Neutrophil (primary cell): ENCODE results near the gene EXOC3L4.

ENCODE experiments used
- H3K27ac ChIP-seq: fragments of 200-600 bp; sonication (generic); 2 replicates; pipeline ENCODE4 v1.5.1; 2016; ENCODE audit warnings: mild to moderate bottlenecking, moderate library complexity
- H3K27me3 ChIP-seq: fragments of 200-600 bp; sonication (generic); 2 replicates; pipeline ENCODE4 v1.6.0; 2016; ENCODE audit warnings: mild to moderate bottlenecking
- H3K36me3 ChIP-seq: fragments of 200-600 bp; sonication (generic); 2 replicates; pipeline ENCODE4 v1.5.1; 2017
- H3K4me1 ChIP-seq, 2 experiments: fragments of 200-600 bp in 1 of 2; sonication (generic) in 1 of 2; 1 replicate in 1 of 2; 2 replicates in 1 of 2; pipeline versions ENCODE4 v1.5.1 to v1.6.1; 2013 to 2016; ENCODE audit warnings: low read depth in 1 of 2, low read length in 1 of 2, mild to moderate bottlenecking in 1 of 2, moderate library complexity in 1 of 2; ENCODE audit not compliant: control insufficient read depth in 1 of 2, insufficient read depth in 1 of 2
- H3K4me3 ChIP-seq, 2 experiments: fragments of 200-600 bp in 1 of 2; sonication (generic) in 1 of 2; 1 replicate in 1 of 2; 2 replicates in 1 of 2; pipeline ENCODE4 v1.5.1; 2013 to 2016; ENCODE audit warnings: low read depth in 1 of 2, low read length in 1 of 2, mild to moderate bottlenecking in 1 of 2, moderate library complexity in 1 of 2
- H3K9me3 ChIP-seq: fragments of 200-600 bp; sonication (generic); 2 replicates; pipeline ENCODE4 v1.5.1; 2016
- TF ChIP-seq, protein P1 (sequence below): fragments of 200-600 bp; sonication (generic); IDR thresholded peaks from 2 replicates; pipeline ENCODE4 v1.5.1; 2016; ENCODE audit warnings: antibody characterized with exemption

Gene EXOC3L4

DNA sequence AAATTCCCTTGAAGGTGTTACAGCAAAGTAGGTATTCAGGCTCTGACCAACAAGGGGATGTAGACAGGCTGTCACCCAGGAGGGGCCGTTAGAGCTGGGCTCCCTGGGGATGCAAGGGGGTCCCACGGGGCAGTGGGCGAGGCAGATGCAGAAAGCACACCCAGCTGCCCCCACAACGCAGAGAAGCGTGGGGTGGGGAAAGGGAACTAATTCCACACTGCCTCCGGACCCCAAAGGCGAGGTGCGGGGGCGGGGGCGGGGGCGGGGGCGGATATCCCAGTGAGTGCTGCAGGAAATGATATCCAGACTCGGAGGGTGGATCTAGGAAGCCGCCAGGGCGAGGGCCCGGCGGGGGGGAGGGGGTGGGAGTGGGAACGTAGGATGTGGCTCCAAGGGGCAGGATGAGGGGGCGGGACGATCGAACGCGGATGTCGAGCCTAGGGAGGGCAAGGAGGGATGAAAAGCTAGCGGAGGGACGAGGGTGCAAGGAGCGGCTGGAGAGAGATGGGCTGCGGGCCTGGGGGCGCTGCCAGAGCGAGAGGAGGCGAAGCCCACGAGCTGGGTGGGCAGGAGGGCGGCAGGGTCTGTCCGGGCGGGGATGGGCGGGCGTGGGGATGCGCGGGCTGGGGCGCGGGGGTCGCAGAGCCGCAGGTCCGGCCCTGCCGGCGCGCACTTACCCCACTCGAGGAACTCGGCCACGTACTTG lies 38.0 kb upstream of the EXOC3L4 start:
- TF ChIP-seq, protein P1, sequence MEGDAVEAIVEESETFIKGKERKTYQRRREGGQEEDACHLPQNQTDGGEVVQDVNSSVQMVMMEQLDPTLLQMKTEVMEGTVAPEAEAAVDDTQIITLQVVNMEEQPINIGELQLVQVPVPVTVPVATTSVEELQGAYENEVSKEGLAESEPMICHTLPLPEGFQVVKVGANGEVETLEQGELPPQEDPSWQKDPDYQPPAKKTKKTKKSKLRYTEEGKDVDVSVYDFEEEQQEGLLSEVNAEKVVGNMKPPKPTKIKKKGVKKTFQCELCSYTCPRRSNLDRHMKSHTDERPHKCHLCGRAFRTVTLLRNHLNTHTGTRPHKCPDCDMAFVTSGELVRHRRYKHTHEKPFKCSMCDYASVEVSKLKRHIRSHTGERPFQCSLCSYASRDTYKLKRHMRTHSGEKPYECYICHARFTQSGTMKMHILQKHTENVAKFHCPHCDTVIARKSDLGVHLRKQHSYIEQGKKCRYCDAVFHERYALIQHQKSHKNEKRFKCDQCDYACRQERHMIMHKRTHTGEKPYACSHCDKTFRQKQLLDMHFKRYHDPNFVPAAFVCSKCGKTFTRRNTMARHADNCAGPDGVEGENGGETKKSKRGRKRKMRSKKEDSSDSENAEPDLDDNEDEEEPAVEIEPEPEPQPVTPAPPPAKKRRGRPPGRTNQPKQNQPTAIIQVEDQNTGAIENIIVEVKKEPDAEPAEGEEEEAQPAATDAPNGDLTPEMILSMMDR, result no peak
- peaks cover 99% of the 10 kb centered on the region for H3K27me3 ChIP-seq
- H3K4me1 ChIP-seq, result peaks cover 0 to 9% of the 10 kb centered on the region in 2 experiments
- H3K4me3 ChIP-seq, result peak overlapping the region; percentile 46 to 55
- no peak overlapping the region for H3K27ac ChIP-seq
- H3K36me3 ChIP-seq, result no peaks in the 10 kb centered on the region
- no peaks in the 10 kb centered on the region for H3K9me3 ChIP-seq

DNA sequence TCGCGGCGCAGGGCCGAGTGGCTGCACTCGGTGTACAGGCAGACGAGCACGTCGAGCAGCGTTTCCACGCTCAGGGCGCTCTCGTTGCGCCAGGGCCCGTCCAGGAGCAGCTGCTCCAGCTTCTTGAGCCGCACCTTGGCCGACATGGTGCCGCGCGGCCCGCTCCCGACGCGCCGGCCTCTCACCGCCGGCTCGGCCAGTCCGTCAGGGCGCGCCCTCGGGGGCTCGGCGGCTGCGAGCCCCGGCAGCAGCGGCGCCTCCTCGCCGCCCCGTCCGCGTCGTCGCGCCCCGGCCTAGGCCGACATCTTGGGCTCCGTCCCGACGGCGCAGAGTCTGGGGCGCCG lies 37.5 kb upstream of the EXOC3L4 start:
- peaks cover 99% of the 10 kb centered on the region for H3K27me3 ChIP-seq
- H3K4me1 ChIP-seq, result peaks cover 0 to 9% of the 10 kb centered on the region in 2 experiments
- no peak overlapping the region for H3K27ac ChIP-seq
- peak overlapping the region; percentile 46 to 55 for H3K4me3 ChIP-seq
- TF ChIP-seq, protein P1, result no peak
- no peaks in the 10 kb centered on the region for H3K36me3 ChIP-seq
- no peaks in the 10 kb centered on the region for H3K9me3 ChIP-seq

DNA sequence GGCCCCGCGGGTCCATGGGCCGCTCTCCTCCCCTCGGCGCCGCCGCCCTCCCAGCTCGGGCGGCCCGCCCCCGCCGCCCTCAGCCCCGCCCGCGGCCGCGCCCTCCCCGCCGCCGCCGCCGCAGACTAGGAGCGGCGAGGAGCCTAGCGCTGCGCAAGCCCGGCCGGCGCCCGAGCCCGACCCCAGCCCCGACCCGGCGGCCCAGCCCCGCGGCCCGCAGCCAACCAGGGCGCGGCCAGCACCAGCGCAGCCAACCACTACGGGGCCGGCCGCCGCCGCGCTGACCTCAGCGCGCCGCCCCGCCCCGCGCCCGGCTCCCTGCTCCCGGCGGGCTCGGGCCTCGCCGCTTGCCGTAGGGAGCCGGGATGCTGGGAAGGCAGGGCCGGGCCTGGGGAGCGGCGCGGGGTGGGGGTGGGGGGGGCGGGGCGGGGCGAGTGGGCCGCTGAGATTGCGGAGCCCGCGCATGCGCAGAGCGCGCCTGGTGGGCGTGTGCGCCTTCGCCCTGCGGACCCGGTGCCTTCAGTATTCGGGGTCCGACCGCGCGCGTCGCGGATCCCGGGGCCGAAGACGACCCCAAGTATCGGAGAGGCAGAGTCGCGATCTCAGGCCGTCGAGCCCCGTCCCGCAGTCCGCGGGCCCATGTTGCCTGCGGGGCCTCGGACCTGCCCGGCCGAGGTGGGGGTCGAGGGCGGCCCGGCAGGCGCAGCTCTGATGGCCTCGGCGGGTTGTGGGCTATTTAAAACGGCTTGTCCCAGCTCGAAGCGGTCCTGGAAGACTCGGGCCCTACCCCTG lies 37.0 kb upstream of the EXOC3L4 start, which contains the start of gene CDC42BPB:
TSS of gene CDC42BPB (minus strand) at position 178 of the 792 bp plus-strand sequence. CDS start 376 bp downstream, outside the sequence.
- Histone ChIP-seq H3K27ac (no peak within 1 kb of the TSS), H3K4me1 (peaks cover 0 to 9% of the 10 kb centered on the region in 2 experiments), H3K36me3 (no peaks in the 10 kb centered on the region), H3K27me3 (peaks cover 98% of the 10 kb centered on the region), H3K4me3 (peak within 1 kb of the TSS; percentile 46 to 62), H3K9me3 (no peaks in the 10 kb centered on the region)
- TF ChIP-seq, protein P1, result no peak

DNA sequence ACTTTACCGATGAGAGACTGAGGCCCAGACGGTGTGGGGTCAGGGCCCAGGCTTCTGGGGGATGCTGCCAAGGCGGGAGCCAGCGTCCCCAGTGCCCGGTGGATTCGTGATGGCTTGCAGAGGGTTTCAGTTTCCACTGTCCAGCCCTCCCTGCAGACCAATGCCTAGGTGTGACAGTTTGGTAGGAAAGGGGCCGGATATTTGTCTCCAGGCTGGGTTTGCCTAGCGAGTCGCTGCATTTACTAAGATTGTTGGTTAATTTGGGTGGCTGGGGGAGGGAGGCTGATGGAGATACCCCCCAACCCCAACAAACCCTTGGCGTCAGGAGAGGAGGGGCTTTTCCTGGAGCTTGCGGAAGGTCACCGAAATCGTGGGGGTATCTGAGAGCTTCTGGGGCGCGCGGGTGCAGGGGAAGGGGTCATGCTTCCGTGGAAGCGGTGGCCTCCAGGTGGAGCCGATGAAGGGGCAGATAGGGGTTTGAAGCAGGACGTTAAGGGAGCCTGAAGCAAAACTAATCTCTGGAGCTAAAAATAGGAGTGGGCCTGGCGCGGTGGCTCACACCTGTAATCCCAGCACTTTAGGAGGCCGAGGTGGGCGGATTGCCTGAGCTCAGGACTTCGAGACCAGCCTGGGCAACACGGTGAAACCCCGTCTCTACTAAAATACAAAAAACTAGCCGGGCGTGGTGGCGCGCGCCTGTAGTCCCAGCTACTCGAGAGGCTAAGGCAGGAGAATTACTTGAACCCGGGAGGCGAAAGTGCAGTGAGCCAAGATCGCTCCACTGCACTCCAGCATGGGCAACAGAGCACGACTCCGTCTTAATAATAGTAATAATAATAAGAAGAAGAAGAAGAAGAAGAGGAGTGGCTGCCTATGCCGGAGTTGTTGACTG lies 36.1 kb upstream of the EXOC3L4 start:
- Histone ChIP-seq H3K27me3 (peaks cover 98% of the 10 kb centered on the region), H3K9me3 (no peaks in the 10 kb centered on the region), H3K4me3 (peak overlapping the region; percentile 46 to 62), H3K27ac (no peak overlapping the region), H3K4me1 (peaks cover 0 to 9% of the 10 kb centered on the region in 2 experiments), H3K36me3 (no peaks in the 10 kb centered on the region)
- TF ChIP-seq, protein P1, result no peak

DNA sequence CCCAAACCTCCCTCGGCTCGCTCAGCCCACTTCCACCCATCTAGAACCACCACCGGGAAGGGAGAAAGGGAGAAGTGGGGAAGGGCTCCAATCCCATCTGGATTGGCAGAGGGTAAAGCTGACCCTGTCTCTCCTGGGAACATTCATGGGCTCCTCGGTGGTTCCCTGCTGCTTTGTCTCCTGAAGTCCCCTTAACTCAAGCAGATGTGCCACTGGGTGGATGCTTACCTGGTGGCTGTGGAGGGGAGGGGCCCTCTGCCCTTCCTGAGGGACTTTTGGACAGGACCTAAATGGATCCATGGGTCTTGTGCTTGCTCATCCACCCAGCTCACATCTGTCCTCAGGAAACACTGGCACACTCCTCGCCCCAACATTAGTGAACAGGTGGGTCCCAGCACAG lies 35.0 kb upstream of the EXOC3L4 start:
- H3K36me3 ChIP-seq, result no peaks in the 10 kb centered on the region
- no peak overlapping the region for H3K27ac ChIP-seq
- peaks cover 0 to 9% of the 10 kb centered on the region in 2 experiments for H3K4me1 ChIP-seq
- H3K4me3 ChIP-seq, result no peak overlapping the region
- no peaks in the 10 kb centered on the region for H3K9me3 ChIP-seq
- TF ChIP-seq, protein P1, result no peak
- H3K27me3 ChIP-seq, result peaks cover 93% of the 10 kb centered on the region
